ENCODE data around the gene PLXNB2.

PLXNB2 gene

GRCh38 chr22:50296658-50297490 lies 10.6 kb downstream of the PLXNB2 start:
- no peak for DNase-seq

GRCh38 chr22:50294319-50294656 lies 13.2 kb downstream of the PLXNB2 start:
- no peak for DNase-seq

GRCh38 chr22:50293441-50294318 lies 13.8 kb downstream of the PLXNB2 start:
- DNase-seq, result no peak

- DNase-seq, result no peak
Observed at GRCh38 chr22:50292643-50293440, 14.6 kb downstream of the PLXNB2 start.

- DNase-seq, result no peak
Observed at GRCh38 chr22:50289942-50290630, 17.4 kb downstream of the PLXNB2 start.

GRCh38 chr22:50289151-50289941 lies 18.1 kb downstream of the PLXNB2 start:
- no peak for DNase-seq

- no peak for DNase-seq
Observed at GRCh38 chr22:50287731-50288130, 19.7 kb downstream of the PLXNB2 start.

GRCh38 chr22:50286701-50287318 lies 20.6 kb downstream of the PLXNB2 start:
- no peak for DNase-seq

GRCh38 chr22:50286275-50286674 lies 21.2 kb downstream of the PLXNB2 start:
- DNase-seq, result no peak

GRCh38 chr22:50285568-50286229 lies 21.7 kb downstream of the PLXNB2 start:
- no peak for DNase-seq

GRCh38 chr22:50284479-50284878 lies 23.0 kb downstream of the PLXNB2 start:
- no peak for DNase-seq

- DNase-seq, result no peak
Observed at GRCh38 chr22:50283821-50284220, 23.6 kb downstream of the PLXNB2 start.

GRCh38 chr22:50282361-50283155 lies 24.9 kb downstream of the PLXNB2 start:
- no peak for DNase-seq

- no peak for DNase-seq
Observed at GRCh38 chr22:50281957-50282356, 25.5 kb downstream of the PLXNB2 start.

GRCh38 chr22:50281384-50281760 lies 26.1 kb downstream of the PLXNB2 start:
- DNase-seq, result no peak

GRCh38 chr22:50280708-50281383 lies 26.6 kb downstream of the PLXNB2 start:
- no peak for DNase-seq

- no peak for DNase-seq
Observed at GRCh38 chr22:50280022-50280707, 27.3 kb downstream of the PLXNB2 start.

GRCh38 chr22:50278956-50279619 lies 28.4 kb downstream of the PLXNB2 start:
- DNase-seq, result no peak
